ENCODE measurements around the gene LIPG.

The LIPG gene

DNA sequence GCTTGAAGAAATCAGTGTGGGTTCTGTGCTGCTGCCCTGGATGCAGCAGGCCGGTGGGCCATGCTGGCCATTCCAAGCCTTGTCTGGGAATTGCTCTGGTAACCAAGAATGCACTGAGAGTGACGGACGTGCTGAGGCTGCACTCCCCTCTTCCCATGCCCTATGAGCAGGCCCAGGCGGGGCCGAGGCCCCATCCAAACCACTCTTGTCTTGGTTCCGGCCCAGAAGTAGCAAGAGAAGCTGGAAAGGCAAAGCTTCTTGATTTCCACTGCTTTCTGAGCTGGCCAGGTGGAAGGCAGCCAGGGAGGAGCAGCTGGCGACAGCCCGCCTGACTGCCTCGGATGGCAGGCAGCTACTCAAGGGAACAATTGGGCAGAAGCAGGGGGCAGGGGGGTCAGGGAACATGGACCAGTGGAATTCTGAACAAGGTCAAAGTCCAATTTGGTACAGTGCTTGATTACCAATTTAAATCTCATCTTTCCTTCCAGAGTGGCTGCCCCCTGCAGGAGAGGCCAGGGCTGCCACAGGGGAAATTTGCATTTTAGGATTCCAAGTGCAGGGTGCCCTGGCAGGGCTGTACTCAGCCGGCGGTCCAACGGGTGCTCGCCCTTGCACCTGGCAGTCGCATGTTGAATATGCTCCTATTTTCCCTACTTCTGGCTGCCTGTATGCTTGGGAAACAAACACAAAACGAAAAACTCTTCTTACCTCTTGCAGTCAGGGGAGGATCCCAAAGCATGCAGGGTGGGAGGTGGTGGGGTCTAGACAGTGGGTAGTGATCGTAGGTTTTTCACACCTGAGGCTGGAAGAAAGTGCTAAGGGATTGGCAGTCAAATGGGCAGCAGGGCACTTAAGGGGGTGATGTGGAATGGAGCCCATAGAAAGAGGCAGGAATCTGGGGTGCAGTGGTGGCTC is 67.3 kb downstream of the LIPG start:
- FAIRE-seq = no peak
- no peak for DNase-seq (ENCODE audit: extremely low spot score, insufficient read length, low read depth)

DNA sequence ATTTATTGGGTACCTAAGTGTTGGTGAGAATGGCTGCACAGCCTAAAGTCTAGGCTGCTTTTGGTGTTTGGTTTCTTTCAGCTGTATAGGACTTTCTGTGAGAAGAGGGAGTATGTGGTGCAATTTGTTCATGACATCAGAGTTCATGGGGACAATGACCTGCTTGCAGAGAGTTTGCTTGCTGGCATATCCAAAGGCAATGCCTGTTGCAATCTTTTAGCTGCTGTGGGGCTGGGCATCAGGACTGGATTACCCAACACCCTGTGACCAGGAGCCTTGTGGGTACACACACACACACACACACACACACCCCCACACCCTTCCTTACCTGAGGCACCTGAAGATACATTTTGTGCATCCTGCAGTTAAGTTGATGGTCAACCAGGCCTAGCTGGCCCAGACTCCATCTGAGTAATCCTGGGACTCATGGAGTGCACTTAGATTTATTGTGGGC is 68.4 kb downstream of the LIPG start:
- DNase-seq (ENCODE audit: extremely low spot score, insufficient read length, low read depth) (no peak), FAIRE-seq (no peak)

- FAIRE-seq = no peak
Observed at GRCh38 chr18:49631146-49631866, 69.4 kb downstream of the LIPG start.

GRCh38 chr18:49632588-49632987 is 70.7 kb downstream of the LIPG start:
- DNase-seq (ENCODE audit: extremely low spot score, insufficient read length, low read depth) = no peak
- FAIRE-seq = no peak

More at GRCh38 chr18:49631146-49631866, 69.4 kb downstream of the LIPG start:
- no peak for DNase-seq (ENCODE audit: extremely low spot score, insufficient read length, low read depth)

GRCh38 chr18:49638209-49638785 is 76.4 kb downstream of the LIPG start:
- FAIRE-seq = no peak
- DNase-seq (ENCODE audit: extremely low spot score, insufficient read length, low read depth) = no peak

- no peak for FAIRE-seq
- DNase-seq (ENCODE audit: extremely low spot score, insufficient read length, low read depth) = no peak
Observed at GRCh38 chr18:49638891-49639557, 77.2 kb downstream of the LIPG start.

GRCh38 chr18:49639643-49640391 is 78.0 kb downstream of the LIPG start:
- FAIRE-seq (no peak), DNase-seq (ENCODE audit: extremely low spot score, insufficient read length, low read depth) (no peak)

- FAIRE-seq = no peak
- DNase-seq (ENCODE audit: extremely low spot score, insufficient read length, low read depth) = no peak
Observed at GRCh38 chr18:49640741-49641140, 78.9 kb downstream of the LIPG start.

DNA sequence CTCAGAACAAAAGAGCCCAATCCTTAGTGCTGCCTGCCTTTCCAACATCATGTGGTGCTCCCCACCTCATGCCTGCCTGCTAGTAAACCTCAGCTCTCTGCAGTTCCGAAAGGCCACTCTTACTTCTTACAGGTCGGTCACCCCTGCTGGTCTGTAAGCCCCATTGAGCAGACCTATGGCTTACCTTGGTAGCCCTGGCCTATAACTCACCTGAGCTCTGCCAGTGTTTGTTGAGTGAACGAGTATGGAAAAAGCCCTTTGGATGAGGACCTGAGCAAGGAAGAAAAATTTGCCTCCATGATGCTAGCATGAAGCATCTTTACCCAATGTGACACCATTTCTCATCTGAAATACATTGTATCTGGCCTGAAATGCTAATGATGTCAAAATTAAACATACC is 83.3 kb downstream of the LIPG start:
- no peak for FAIRE-seq

DNA sequence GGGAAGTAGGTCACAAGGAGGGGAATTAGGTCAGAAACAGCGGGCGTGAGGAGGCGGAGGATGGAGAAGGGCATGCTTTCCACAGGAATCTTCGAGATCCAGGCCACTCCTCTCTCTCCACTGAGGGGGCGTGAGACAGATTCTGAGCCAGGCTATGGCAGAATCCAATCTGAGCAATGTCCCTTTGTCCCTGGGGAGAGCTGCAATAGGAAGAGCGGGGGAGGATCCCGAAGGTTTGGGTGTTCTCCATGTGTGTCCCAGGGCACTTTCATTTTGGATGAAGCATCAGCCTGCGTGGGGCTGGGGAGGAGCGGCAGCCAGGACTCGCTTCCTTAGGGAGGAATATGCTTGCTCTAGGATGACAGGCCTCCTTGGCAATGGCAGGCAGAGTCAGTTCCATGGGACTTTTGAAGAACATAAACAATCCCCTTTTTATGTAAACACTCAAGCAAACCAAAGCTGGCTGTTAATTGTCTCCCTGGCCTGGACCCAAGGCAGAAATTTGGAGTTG is 84.0 kb downstream of the LIPG start:
- FAIRE-seq = no peak

More for the DNA sequence above, 83.3 kb downstream of the LIPG start:
- no peak for DNase-seq (ENCODE audit: extremely low spot score, insufficient read length, low read depth)

GRCh38 chr18:49646873-49647272 is 85.0 kb downstream of the LIPG start:
- no peak for DNase-seq (ENCODE audit: extremely low spot score, insufficient read length, low read depth)
- FAIRE-seq = no peak

More for the DNA sequence above, 84.0 kb downstream of the LIPG start:
- DNase-seq (ENCODE audit: extremely low spot score, insufficient read length, low read depth) = no peak

DNA sequence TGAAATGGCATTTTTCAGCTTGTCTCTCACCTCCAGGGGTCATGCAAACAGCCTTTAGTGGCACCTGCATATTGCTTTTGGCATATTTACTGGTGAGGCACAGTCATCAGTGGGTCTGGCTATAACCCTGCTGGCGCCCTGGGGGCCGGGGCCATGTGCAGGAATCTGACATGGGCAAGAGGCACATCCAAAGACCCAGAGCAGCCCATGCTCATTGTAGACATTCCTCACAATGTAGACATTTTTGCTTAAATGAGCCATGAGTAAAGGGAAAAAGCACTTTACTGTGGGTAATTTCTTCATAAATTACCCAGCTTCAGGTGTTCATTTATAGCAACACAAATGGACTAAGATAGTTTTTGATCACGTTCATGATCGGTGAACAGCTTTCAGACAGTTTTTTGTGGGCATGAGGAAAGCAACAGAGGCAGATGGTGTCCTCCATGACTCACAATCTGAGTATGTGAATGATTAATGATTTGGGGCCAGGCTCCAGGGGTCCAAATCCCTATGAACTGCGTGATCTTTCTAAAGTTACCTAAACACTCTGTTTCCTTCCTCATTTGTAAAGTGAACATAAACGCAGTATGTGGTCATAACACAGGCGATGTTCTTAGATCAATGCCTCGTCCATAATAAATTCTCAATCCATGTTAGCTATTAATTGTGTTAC is 85.8 kb downstream of the LIPG start:
- FAIRE-seq = no peak
- DNase-seq (ENCODE audit: extremely low spot score, insufficient read length, low read depth) = no peak

DNA sequence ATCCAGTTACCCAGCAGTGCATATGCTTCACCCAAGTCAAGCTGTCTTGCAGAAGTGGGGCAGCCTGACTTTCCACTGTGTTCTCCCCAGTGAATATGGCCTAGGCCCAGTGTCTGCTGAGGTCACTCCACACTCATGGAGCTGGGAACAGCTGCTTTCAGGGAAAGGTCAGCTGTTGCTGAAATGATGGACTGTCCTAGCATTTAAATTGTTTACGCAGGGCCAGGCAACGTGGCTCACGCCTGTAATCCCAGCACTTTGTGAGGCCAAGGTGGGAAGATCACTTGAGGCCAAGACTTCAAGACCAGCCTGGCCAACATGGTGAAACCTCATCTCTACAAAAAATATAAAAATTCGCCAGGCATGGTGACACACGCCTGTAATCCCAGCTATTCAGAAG is 86.5 kb downstream of the LIPG start:
- FAIRE-seq (no peak), DNase-seq (ENCODE audit: extremely low spot score, insufficient read length, low read depth) (no peak)
